Subcutaneous abdominal adipose tissue (tissue), 5 donors: ENCODE data around the gene CTBP2.
"Not testable (repeated sequence)": the region's sequence is repeated elsewhere in the genome, so short reads cannot be mapped to it uniquely, and the experiment has no call there.

Source experiments
- H3K27ac ChIP-seq: one replicate; pipeline ENCODE4 v1.7.0; 2013; ENCODE audit warnings: low read depth, mild to moderate bottlenecking, inconsistent platforms, low read length, moderate library complexity
- H3K27me3 ChIP-seq, 5 donors: one replicate each; pipeline ENCODE4 v1.7.0; 2013; ENCODE audit warnings: low read length in 5 of 5, inconsistent platforms in 1 of 5; ENCODE audit not compliant: control insufficient read depth in 5 of 5, insufficient read depth in 4 of 5
- H3K36me3 ChIP-seq, 5 donors: one replicate each; pipeline ENCODE4 v1.7.0; 2013; ENCODE audit warnings: low read length in 5 of 5; ENCODE audit not compliant: control insufficient read depth in 5 of 5, insufficient read depth in 5 of 5
- H3K4me1 ChIP-seq, 5 donors: one replicate each; pipeline ENCODE4 v1.7.0; 2013; ENCODE audit warnings: low read length in 5 of 5, mild to moderate bottlenecking in 3 of 5, moderate library complexity in 1 of 5; ENCODE audit not compliant: control insufficient read depth in 5 of 5, insufficient read depth in 5 of 5
- H3K4me3 ChIP-seq, 5 donors: one replicate each; pipeline ENCODE4 v1.7.0; 2013; ENCODE audit warnings: low read length in 5 of 5, low read depth in 1 of 5
- H3K9ac ChIP-seq, 5 donors: one replicate each; pipeline ENCODE4 v1.7.0; 2013; ENCODE audit warnings: low read length in 5 of 5, mild to moderate bottlenecking in 4 of 5, moderate library complexity in 3 of 5
- H3K9me3 ChIP-seq, 5 donors: one replicate each; pipeline ENCODE4 v1.7.0; 2013; ENCODE audit warnings: low read length in 5 of 5; ENCODE audit not compliant: control insufficient read depth in 5 of 5
- donor health status: healthy.
- donor health status: healthy.
- donor health status: healthy.
- donor health status: healthy.
- donor health status: healthy.

The CTBP2 gene

GRCh38 chr10:124990671-124991625 is 169.4 kb downstream of the CTBP2 start:
- peaks cover 8 to 74% (median 72%) of the 10 kb centered on the region in 5 donors for H3K36me3 ChIP-seq

GRCh38 chr10:124989526-124989925 is 170.8 kb downstream of the CTBP2 start:
- no peak overlapping the region for H3K9ac ChIP-seq
- peaks cover 15 to 76% (median 69%) of the 10 kb centered on the region in 5 donors for H3K36me3 ChIP-seq
- H3K4me1 ChIP-seq = peaks cover 0 to 5% (median 0%) of the 10 kb centered on the region in 5 donors
- H3K27ac ChIP-seq = no peak overlapping the region
- no peak overlapping the region for H3K4me3 ChIP-seq
- H3K27me3 ChIP-seq = no peaks in the 10 kb centered on the region
- H3K9me3 ChIP-seq = no peaks in the 10 kb centered on the region

More at GRCh38 chr10:124990671-124991625, 169.4 kb downstream of the CTBP2 start:
- Histone ChIP-seq H3K27ac (no peak overlapping the region), H3K4me3 (no peak overlapping the region), H3K9me3 (no peaks in the 10 kb centered on the region), H3K27me3 (no peaks in the 10 kb centered on the region), H3K4me1 (peaks cover 0 to 5% (median 0%) of the 10 kb centered on the region in 5 donors), H3K9ac (no peak overlapping the region)

- H3K9me3 ChIP-seq = not testable (repeated sequence)
These were observed 171.6 kb downstream of the CTBP2 start for GRCh38 chr10:124988753-124989152.

GRCh38 chr10:124987788-124988187 is 172.6 kb downstream of the CTBP2 start:
- H3K36me3 ChIP-seq = peaks cover 32 to 74% (median 64%) of the 10 kb centered on the region in 5 donors

More at GRCh38 chr10:124988753-124989152, 171.6 kb downstream of the CTBP2 start:
- not testable (repeated sequence) for H3K4me3 ChIP-seq, H3K4me1 ChIP-seq, H3K9ac ChIP-seq, H3K27ac ChIP-seq, H3K27me3 ChIP-seq
- peaks cover 22 to 76% (median 67%) of the 10 kb centered on the region in 5 donors for H3K36me3 ChIP-seq

GRCh38 chr10:124985162-124985561 is 175.2 kb downstream of the CTBP2 start:
- Histone ChIP-seq H3K9me3 (no peaks in the 10 kb centered on the region), H3K27ac (no peak overlapping the region), H3K9ac (no peak overlapping the region), H3K4me3 (no peak overlapping the region), H3K4me1 (peaks cover 0 to 11% (median 0%) of the 10 kb centered on the region in 5 donors), H3K27me3 (no peaks in the 10 kb centered on the region), H3K36me3 (peaks cover 45 to 62% (median 54%) of the 10 kb centered on the region in 5 donors)

More at GRCh38 chr10:124987788-124988187, 172.6 kb downstream of the CTBP2 start:
- no peak overlapping the region for H3K27ac ChIP-seq
- peaks cover 0 to 11% (median 0%) of the 10 kb centered on the region in 5 donors for H3K4me1 ChIP-seq
- H3K9me3 ChIP-seq = no peaks in the 10 kb centered on the region
- no peak overlapping the region for H3K9ac ChIP-seq
- no peaks in the 10 kb centered on the region for H3K27me3 ChIP-seq
- H3K4me3 ChIP-seq = no peak overlapping the region

GRCh38 chr10:124984376-124984775 is 176.0 kb downstream of the CTBP2 start:
- Histone ChIP-seq H3K4me1 (peaks cover 0 to 6% (median 0%) of the 10 kb centered on the region in 5 donors), H3K9ac (no peak overlapping the region), H3K36me3 (peaks cover 45 to 59% (median 51%) of the 10 kb centered on the region in 5 donors), H3K27ac (no peak overlapping the region), H3K9me3 (no peaks in the 10 kb centered on the region), H3K27me3 (no peaks in the 10 kb centered on the region), H3K4me3 (no peak overlapping the region)

GRCh38 chr10:124983321-124983720 is 177.0 kb downstream of the CTBP2 start:
- Histone ChIP-seq H3K4me3 (no peak overlapping the region), H3K27me3 (no peaks in the 10 kb centered on the region), H3K36me3 (peaks cover 44 to 59% (median 50%) of the 10 kb centered on the region in 5 donors), H3K9ac (no peak overlapping the region), H3K9me3 (no peaks in the 10 kb centered on the region), H3K27ac (no peak overlapping the region), H3K4me1 (peaks cover 0 to 6% (median under 1%) of the 10 kb centered on the region in 5 donors)

GRCh38 chr10:124978376-124978725 is 182.0 kb downstream of the CTBP2 start:
- Histone ChIP-seq H3K27ac (no peak overlapping the region), H3K27me3 (no peaks in the 10 kb centered on the region), H3K4me3 (no peak overlapping the region), H3K36me3 (peaks cover 26 to 47% (median 27%) of the 10 kb centered on the region in 5 donors), H3K9ac (no peak overlapping the region), H3K4me1 (peaks cover 0 to 8% (median 5%) of the 10 kb centered on the region in 5 donors), H3K9me3 (no peaks in the 10 kb centered on the region)

GRCh38 chr10:124977648-124978375 is 182.6 kb downstream of the CTBP2 start:
- peaks cover 22 to 41% (median 25%) of the 10 kb centered on the region in 5 donors for H3K36me3 ChIP-seq
- H3K4me3 ChIP-seq = no peak overlapping the region
- peaks cover 0 to 6% (median 4%) of the 10 kb centered on the region in 5 donors for H3K4me1 ChIP-seq
- H3K9ac ChIP-seq = no peak overlapping the region
- H3K9me3 ChIP-seq = no peaks in the 10 kb centered on the region
- no peaks in the 10 kb centered on the region for H3K27me3 ChIP-seq
- H3K27ac ChIP-seq = no peak overlapping the region
